IMR-90 (cell line): Measurements from ENCODE around the gene TMEM41A. TPM values are rescaled to one million over a fixed set of nuclear protein-coding genes. Genes with fewer than 3 reads are reported as not detected.

Experiments used
- ATAC-seq: fragments of 200-7000 bp; cut with Tn5 transposase; 2 replicates; pipeline ENCODE4 v1.9.1; 2020; ENCODE audit warnings: low read depth, mild to moderate bottlenecking, moderate library complexity
- BruUV-seq: library from RNA; stranded (reverse); fragments of 400-500 nt; replicated peaks from 2 replicates; lab custom pipeline; 2021; lab: Mats Ljungman, UMichigan
- CTCF ChIA-PET: fragments of 300-600 bp; formaldehyde crosslinking; extraction: SDS; loops from one replicate; lab custom pipeline; 2021; ENCODE audit warnings: antibody characterized with exemption; lab: Yijun Ruan, JAX
- POLR2A ChIA-PET: fragments of 300-600 bp; sonication (Branson Sonifier 250); formaldehyde crosslinking; loops from one replicate; lab custom pipeline; 2022; ENCODE audit warnings: antibody characterized with exemption; ENCODE audit not compliant: unreplicated experiment; lab: Charles Lee
- DNase-seq: peaks from one replicate; pipeline ENCODE4 v3.0.0; 2013
- H2AFZ ChIP-seq: replicated peaks from 2 replicates; pipeline ENCODE3; 2013; ENCODE audit warnings: low read length, mild to moderate bottlenecking; ENCODE audit not compliant: poor library complexity
- H2AK5ac ChIP-seq: 2 replicates; pipeline ENCODE4 v1.6.1; 2013; ENCODE audit warnings: low read depth, low read length, inconsistent platforms
- H2AK9ac ChIP-seq: replicated peaks from 2 replicates; pipeline ENCODE3; 2013; ENCODE audit warnings: mild to moderate bottlenecking, low read depth, low read length, moderate library complexity; ENCODE audit not compliant: poor library complexity
- H2BK120ac ChIP-seq: 2 replicates; pipeline ENCODE4 v1.6.1; 2013; ENCODE audit warnings: low read depth, low read length, inconsistent platforms
- H2BK15ac ChIP-seq: 3 replicates; pipeline ENCODE4 v1.6.1; 2013; ENCODE audit warnings: low read depth, low read length, inconsistent platforms
- H2BK20ac ChIP-seq: 2 replicates; pipeline ENCODE4 v1.6.1; 2013; ENCODE audit warnings: low read depth, mild to moderate bottlenecking, inconsistent platforms, low read length, moderate library complexity
- H2BK5ac ChIP-seq: 2 replicates; pipeline ENCODE4 v1.6.1; 2013; ENCODE audit warnings: mild to moderate bottlenecking, low read depth, low read length, inconsistent platforms; ENCODE audit not compliant: poor library complexity, severe bottlenecking
- H3K14ac ChIP-seq: replicated peaks from 2 replicates; pipeline ENCODE4 v1.6.1; 2013; ENCODE audit warnings: low read depth, low read length, inconsistent platforms
- H3K18ac ChIP-seq: 2 replicates; pipeline ENCODE4 v1.6.1; 2013; ENCODE audit warnings: low read depth, low read length, control low read depth
- H3K23ac ChIP-seq: 2 replicates; pipeline ENCODE4 v1.6.1; 2013; ENCODE audit warnings: low read depth, low read length, inconsistent platforms
- H3K27ac ChIP-seq: 2 replicates; pipeline ENCODE4 v1.5.1; 2013; ENCODE audit warnings: mild to moderate bottlenecking, control low read depth, low read length; ENCODE audit not compliant: insufficient read depth
- H3K27me3 ChIP-seq: 2 replicates; pipeline ENCODE4 v1.6.1; 2013; ENCODE audit warnings: low read length; ENCODE audit not compliant: control insufficient read depth, insufficient read depth
- H3K36me3 ChIP-seq: 2 replicates; pipeline ENCODE4 v1.6.1; 2013; ENCODE audit warnings: low read length, mixed read lengths; ENCODE audit not compliant: control insufficient read depth, insufficient read depth
- H3K4ac ChIP-seq: 2 replicates; pipeline ENCODE4 v1.6.1; 2013; ENCODE audit warnings: low read depth, low read length, inconsistent platforms
- H3K4me1 ChIP-seq: 2 replicates; pipeline ENCODE4 v1.6.1; 2013; ENCODE audit warnings: low read length, mixed read lengths; ENCODE audit not compliant: control insufficient read depth, insufficient read depth
- H3K4me2 ChIP-seq: 2 replicates; pipeline ENCODE4 v1.6.1; 2013; ENCODE audit warnings: low read depth, mild to moderate bottlenecking, control low read depth, low read length, moderate library complexity
- H3K4me3 ChIP-seq: 2 replicates; pipeline ENCODE4 v1.5.1; 2013; ENCODE audit warnings: low read depth, mild to moderate bottlenecking, control low read depth, low read length, moderate library complexity; ENCODE audit not compliant: insufficient read depth
- H3K56ac ChIP-seq: 2 replicates; pipeline ENCODE4 v1.6.1; 2013; ENCODE audit warnings: low read length, inconsistent platforms; ENCODE audit not compliant: insufficient read depth; ENCODE audit errors: extremely low read depth
- H3K79me1 ChIP-seq, 2 experiments: 2 replicates each; pipeline ENCODE4 v1.6.1; 2013; ENCODE audit warnings: low read length in 2 of 2, inconsistent platforms in 1 of 2, low read depth in 1 of 2
- H3K9ac ChIP-seq: 2 replicates; pipeline ENCODE4 v1.6.1; 2013; ENCODE audit warnings: low read depth, low read length, control low read depth
- H3K9me1 ChIP-seq: 2 replicates; pipeline ENCODE4 v1.6.1; 2013; ENCODE audit warnings: low read length, inconsistent platforms; ENCODE audit not compliant: insufficient read depth
- H3K9me3 ChIP-seq: 2 replicates; pipeline ENCODE4 v1.6.1; 2013; ENCODE audit warnings: low read length; ENCODE audit not compliant: control insufficient read depth, insufficient read depth
- H4K20me1 ChIP-seq: 2 replicates; pipeline ENCODE4 v1.6.1; 2013; ENCODE audit warnings: low read length, inconsistent platforms; ENCODE audit not compliant: insufficient read depth
- H4K5ac ChIP-seq: 2 replicates; pipeline ENCODE4 v1.6.1; 2013; ENCODE audit warnings: mild to moderate bottlenecking, low read depth, low read length, control low read depth
- H4K8ac ChIP-seq, 2 experiments: 2 replicates each; pipeline ENCODE4 v1.6.1; 2013; ENCODE audit warnings: low read depth in 2 of 2, low read length in 2 of 2, control low read depth in 1 of 2, inconsistent platforms in 1 of 2
- H4K91ac ChIP-seq: 2 replicates; pipeline ENCODE4 v1.6.1; 2013; ENCODE audit warnings: low read depth, low read length, inconsistent platforms; ENCODE audit not compliant: insufficient read depth
- BHLHE40 ChIP-seq: fragments of 150-350 bp; IDR thresholded peaks from 2 replicates; pipeline ENCODE4 v1.6.1; 2016; ENCODE audit warnings: mild to moderate bottlenecking, low read depth, low read length
- CEBPB ChIP-seq: IDR thresholded peaks from 2 replicates; pipeline ENCODE4 v1.6.1; 2012; ENCODE audit warnings: low read depth, low read length, improper control_type of control experiment
- CHD1 ChIP-seq: IDR thresholded peaks from 2 replicates; pipeline ENCODE4 v1.6.1; 2012; ENCODE audit warnings: low read depth, low read length, improper control_type of control experiment
- ELK1 ChIP-seq: fragments of 150-350 bp; IDR thresholded peaks from 2 replicates; pipeline ENCODE4 v1.6.1; 2016; ENCODE audit warnings: low read depth, mild to moderate bottlenecking, low read length, moderate library complexity, borderline replicate concordance
- FOS ChIP-seq: fragments of 150-350 bp; IDR thresholded peaks from 2 replicates; pipeline ENCODE4 v1.6.1; 2016; ENCODE audit warnings: low read depth, low read length
- MAFK ChIP-seq: IDR thresholded peaks from 2 replicates; pipeline ENCODE4 v1.6.1; 2012; ENCODE audit warnings: low read depth, low read length, improper control_type of control experiment
- MAZ ChIP-seq: IDR thresholded peaks from 2 replicates; pipeline ENCODE4 v1.6.1; 2012; ENCODE audit warnings: low read depth, mild to moderate bottlenecking, low read length, improper control_type of control experiment, moderate library complexity, borderline replicate concordance
- MXI1 ChIP-seq: IDR thresholded peaks from 2 replicates; pipeline ENCODE4 v1.6.1; 2012; ENCODE audit warnings: low read depth, mild to moderate bottlenecking, low read length, moderate library complexity, borderline replicate concordance
- NFE2L2 ChIP-seq: fragments of 150-350 bp; IDR thresholded peaks from 2 replicates; pipeline ENCODE4 v1.6.1; 2016; ENCODE audit warnings: low read depth, mild to moderate bottlenecking, low read length
- POLR2A ChIP-seq: IDR thresholded peaks from 2 replicates; pipeline ENCODE4 v1.6.1; 2012; ENCODE audit warnings: mild to moderate bottlenecking, low read depth, low read length
- RAD21 ChIP-seq: IDR thresholded peaks from 2 replicates; pipeline ENCODE4 v1.6.1; 2012; ENCODE audit warnings: low read length, improper control_type of control experiment
- RCOR1 ChIP-seq: IDR thresholded peaks from 2 replicates; pipeline ENCODE4 v1.6.1; 2012; ENCODE audit warnings: mild to moderate bottlenecking, low read length, improper control_type of control experiment; ENCODE audit not compliant: insufficient replicate concordance
- RFX5 ChIP-seq: IDR thresholded peaks from 2 replicates; pipeline ENCODE4 v1.8.0; 2012; ENCODE audit warnings: low read depth, mild to moderate bottlenecking, low read length, moderate library complexity
- SMC3 ChIP-seq: fragments of 150-350 bp; IDR thresholded peaks from 2 replicates; pipeline ENCODE4 v1.6.1; 2016; ENCODE audit warnings: low read depth, mild to moderate bottlenecking, antibody characterized with exemption, low read length, moderate library complexity
- USF2 ChIP-seq: fragments of 150-350 bp; IDR thresholded peaks from 2 replicates; pipeline ENCODE4 v1.6.1; 2017; ENCODE audit warnings: mild to moderate bottlenecking, antibody characterized with exemption, low read length, low read depth
- dilution Hi-C: fragments of 300-500 bp; cut with HindIII; formaldehyde crosslinking; loops from one replicate; pipeline ENCODE4 v1.14.3; 2018; ENCODE audit warnings: low sequenced_read_pairs; ENCODE audit not compliant: unreplicated experiment
- in situ Hi-C: fragments of 300-500 bp; cut with MboI; formaldehyde crosslinking; loops from 3 replicates; pipeline ENCODE4 v1.14.3; 2019; ENCODE audit warnings: low sequenced_read_pairs, inconsistent platforms, mixed read lengths
- intact Hi-C: fragments of 100-400 bp; cut with micrococcal nuclease; formaldehyde crosslinking; loops from 2 replicates; pipeline ENCODE4 v1.10.0; 2022
- polyA plus RNA-seq, 3 experiments: library from polyadenylated mRNA; depleted of rRNA; stranded (reverse); fragments of >200 nt; gene quantifications; 2 replicates each; pipeline ENCODE4 v1.2.3, GENCODE V29; 2012; ENCODE audit warnings: low replicate concordance in 1 of 3
- total RNA-seq: library from RNA; depleted of rRNA; stranded (reverse); fragments of >200 nt; gene quantifications from 2 replicates; pipeline ENCODE4 v1.2.3, GENCODE V29; 2012
- TF ChIP-seq, protein P1 (sequence below): conservative IDR thresholded peaks from 2 replicates; pipeline ENCODE4 v1.5.1; 2012; ENCODE audit warnings: mild to moderate bottlenecking, low read depth, low read length, improper control_type of control experiment

TMEM41A gene
- total and polyA plus RNA-seq, 2 of the 4 experiments (the other 2 are of a cell fraction): 10.6 to 12.5 TPM

GRCh38 chr3:185448107-185448506 lies 50.7 kb downstream of the TMEM41A start:
- H2BK120ac ChIP-seq: no peak overlapping the region
- H2BK15ac ChIP-seq: no peak overlapping the region
- peaks cover 2% of the 10 kb centered on the region; the same call in 1 of the 2 replicates for H3K36me3 ChIP-seq
- no peak overlapping the region for H3K27ac ChIP-seq
- no peak overlapping the region for H3K4me2 ChIP-seq
- ATAC-seq (no peak), DNase-seq (no peak)
- dilution Hi-C loops: no loop called here
- TF ChIP-seq MAZ: no peak
- TF ChIP-seq USF2: no peak
- no peak for TF ChIP-seq RAD21
- TF ChIP-seq RCOR1: no peak
- TF ChIP-seq MXI1: no peak
- TF ChIP-seq ELK1: no peak
- no peak for TF ChIP-seq RFX5
- TF ChIP-seq MAFK: no peak
- no peak for TF ChIP-seq CHD1
- TF ChIP-seq FOS: no peak
- no peak for TF ChIP-seq SMC3
- TF ChIP-seq, protein P1, sequence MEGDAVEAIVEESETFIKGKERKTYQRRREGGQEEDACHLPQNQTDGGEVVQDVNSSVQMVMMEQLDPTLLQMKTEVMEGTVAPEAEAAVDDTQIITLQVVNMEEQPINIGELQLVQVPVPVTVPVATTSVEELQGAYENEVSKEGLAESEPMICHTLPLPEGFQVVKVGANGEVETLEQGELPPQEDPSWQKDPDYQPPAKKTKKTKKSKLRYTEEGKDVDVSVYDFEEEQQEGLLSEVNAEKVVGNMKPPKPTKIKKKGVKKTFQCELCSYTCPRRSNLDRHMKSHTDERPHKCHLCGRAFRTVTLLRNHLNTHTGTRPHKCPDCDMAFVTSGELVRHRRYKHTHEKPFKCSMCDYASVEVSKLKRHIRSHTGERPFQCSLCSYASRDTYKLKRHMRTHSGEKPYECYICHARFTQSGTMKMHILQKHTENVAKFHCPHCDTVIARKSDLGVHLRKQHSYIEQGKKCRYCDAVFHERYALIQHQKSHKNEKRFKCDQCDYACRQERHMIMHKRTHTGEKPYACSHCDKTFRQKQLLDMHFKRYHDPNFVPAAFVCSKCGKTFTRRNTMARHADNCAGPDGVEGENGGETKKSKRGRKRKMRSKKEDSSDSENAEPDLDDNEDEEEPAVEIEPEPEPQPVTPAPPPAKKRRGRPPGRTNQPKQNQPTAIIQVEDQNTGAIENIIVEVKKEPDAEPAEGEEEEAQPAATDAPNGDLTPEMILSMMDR: no peak
- no peak for TF ChIP-seq NFE2L2
- TF ChIP-seq BHLHE40: no peak
- TF ChIP-seq POLR2A: no peak
- TF ChIP-seq CEBPB: no peak
- no peaks in the 10 kb centered on the region for H3K27me3 ChIP-seq
- no peak overlapping the region for H3K56ac ChIP-seq
- intact Hi-C loops: no loop called here
- H3K18ac ChIP-seq: no peak overlapping the region
- no peaks in the 10 kb centered on the region for H3K9me1 ChIP-seq
- no peak overlapping the region for H2BK20ac ChIP-seq
- H2AFZ ChIP-seq: no peak overlapping the region
- ChIA-PET CTCF (interaction anchor here (0.8 kb wide), 1 partner anchor 12 kb away, joined by 3 read pairs; no protein-coding TSS in a partner anchor), POLR2A (no interaction called here)
- H3K79me1 ChIP-seq: no peaks in the 10 kb centered on the region
- H3K9me3 ChIP-seq: no peaks in the 10 kb centered on the region
- no peak overlapping the region for H4K8ac ChIP-seq
- H4K91ac ChIP-seq: no peak overlapping the region
- H3K4me1 ChIP-seq: no peaks in the 10 kb centered on the region
- no peak overlapping the region for H2BK5ac ChIP-seq
- H3K4me3 ChIP-seq: no peak overlapping the region
- in situ Hi-C loops: no loop called here
- no peak overlapping the region for H3K23ac ChIP-seq
- no peak overlapping the region for H4K5ac ChIP-seq
- H3K4ac ChIP-seq: no peak overlapping the region
- no peak overlapping the region for H2AK9ac ChIP-seq
- H2AK5ac ChIP-seq: no peak overlapping the region
- H3K14ac ChIP-seq: no peak overlapping the region
- H4K20me1 ChIP-seq: no peaks in the 10 kb centered on the region
- H3K9ac ChIP-seq: no peak overlapping the region
- BruUV-seq: no TSS peak
